Erythroblast (primary cell): ENCODE results near the gene PRR12.

Experiments
- DNase-seq, 2 experiments: peaks; one replicate each; lab custom pipeline; 2025; lab: John Stamatoyannopoulos, UW
- GATA1 ChIP-seq: IDR thresholded peaks from 2 replicates; pipeline ENCODE4 v1.6.1; 2011; ENCODE audit warnings: low read depth, mild to moderate bottlenecking, control low read depth, low read length, moderate library complexity
- POLR2A ChIP-seq: IDR thresholded peaks from 2 replicates; pipeline ENCODE4 v1.6.1; 2011; ENCODE audit warnings: mild to moderate bottlenecking, low read length

PRR12 gene

GRCh38 chr19:49657493-49658138, 66.6 kb downstream of the PRR12 start:
- TF ChIP-seq GATA1 (no peak), POLR2A (no peak)

GRCh38 chr19:49658139-49658517, 67.1 kb downstream of the PRR12 start:
- no peak for DNase-seq
- no peak for TF ChIP-seq GATA1
- TF ChIP-seq POLR2A = no peak

More at GRCh38 chr19:49657493-49658138, 66.6 kb downstream of the PRR12 start:
- DNase-seq = no peak

- no peak for DNase-seq
- TF ChIP-seq GATA1 = no peak
- TF ChIP-seq POLR2A = no peak
These were observed 67.8 kb downstream of the PRR12 start for GRCh38 chr19:49658566-49659442.

GRCh38 chr19:49660338-49660961, 69.5 kb downstream of the PRR12 start:
- DNase-seq = no peak
- TF ChIP-seq POLR2A (no peak), GATA1 (no peak)

GRCh38 chr19:49662011-49662410, 71.0 kb downstream of the PRR12 start:
- no peak for DNase-seq
- TF ChIP-seq POLR2A (no peak), GATA1 (no peak)

GRCh38 chr19:49663224-49663623, 72.2 kb downstream of the PRR12 start:
- TF ChIP-seq POLR2A (no peak), GATA1 (no peak)
- no peak for DNase-seq

- TF ChIP-seq POLR2A (no peak), GATA1 (no peak)
- peak; percentile 83 to 92 for DNase-seq
These were observed 73.4 kb downstream of the PRR12 start for GRCh38 chr19:49664171-49665035.

- TF ChIP-seq GATA1 = no peak
- no peak for TF ChIP-seq POLR2A
- DNase-seq = no peak
These were observed 74.0 kb downstream of the PRR12 start for GRCh38 chr19:49665036-49665350.

GRCh38 chr19:49665351-49666119, 74.6 kb downstream of the PRR12 start, which contains the start of the genes BCL2L12 and IRF3:
TSS of gene BCL2L12 (plus strand) at chr19:49665933. CDS start at chr19:49666693, 760 bp downstream.
TSS of gene IRF3 (minus strand) at chr19:49665857. CDS start at chr19:49664838, 1,019 bp downstream.
- DNase-seq = peak; percentile 98 to 99

GRCh38 chr19:49666120-49666444, 75.1 kb downstream of the PRR12 start:
- TF ChIP-seq GATA1 = no peak
- TF ChIP-seq POLR2A = no peak
- DNase-seq = no peak

More at GRCh38 chr19:49665351-49666119, 74.6 kb downstream of the PRR12 start, which contains the start of the genes BCL2L12 and IRF3:
- TF ChIP-seq POLR2A (peak; percentile 80), GATA1 (no peak)

GRCh38 chr19:49667473-49667872, 76.5 kb downstream of the PRR12 start:
- TF ChIP-seq POLR2A (no peak), GATA1 (no peak)
- no peak for DNase-seq

GRCh38 chr19:49669516-49669915, 78.5 kb downstream of the PRR12 start:
- TF ChIP-seq POLR2A (no peak), GATA1 (no peak)
- DNase-seq = no peak
